Measurements from ENCODE around the gene CACNA1C.

- TF ChIP-seq POLR2A (IDR thresholded peaks at IDR 0.05; ENCODE audit: low read depth, low read length): no peak
- no peak for TF ChIP-seq POLR2AphosphoS5 (IDR thresholded peaks at IDR 0.05; ENCODE audit: low read depth, low read length)
- no peak for TF ChIP-seq TAF1 (IDR thresholded peaks at IDR 0.05; ENCODE audit: low read depth, low read length)
- no peak for TF ChIP-seq PAX5 (IDR thresholded peaks at IDR 0.05; ENCODE audit: insufficient read depth, low read length, severe bottlenecking)
- TF ChIP-seq SPI1 (IDR thresholded peaks at IDR 0.05; ENCODE audit: low read depth, low read length): no peak
Observed at GRCh38 chr12:2325519-2325918, 272.7 kb downstream of the CACNA1C start.

All from GM12891 (cell line).